ENCODE results near the gene KCNQ1. TPM values are rescaled to one million over a fixed set of nuclear protein-coding genes. Genes with fewer than 3 reads are reported as not detected.

The KCNQ1 gene
- total RNA-seq, 2 donors from 2014 or later = 4.4 to 25.3 TPM

DNA sequence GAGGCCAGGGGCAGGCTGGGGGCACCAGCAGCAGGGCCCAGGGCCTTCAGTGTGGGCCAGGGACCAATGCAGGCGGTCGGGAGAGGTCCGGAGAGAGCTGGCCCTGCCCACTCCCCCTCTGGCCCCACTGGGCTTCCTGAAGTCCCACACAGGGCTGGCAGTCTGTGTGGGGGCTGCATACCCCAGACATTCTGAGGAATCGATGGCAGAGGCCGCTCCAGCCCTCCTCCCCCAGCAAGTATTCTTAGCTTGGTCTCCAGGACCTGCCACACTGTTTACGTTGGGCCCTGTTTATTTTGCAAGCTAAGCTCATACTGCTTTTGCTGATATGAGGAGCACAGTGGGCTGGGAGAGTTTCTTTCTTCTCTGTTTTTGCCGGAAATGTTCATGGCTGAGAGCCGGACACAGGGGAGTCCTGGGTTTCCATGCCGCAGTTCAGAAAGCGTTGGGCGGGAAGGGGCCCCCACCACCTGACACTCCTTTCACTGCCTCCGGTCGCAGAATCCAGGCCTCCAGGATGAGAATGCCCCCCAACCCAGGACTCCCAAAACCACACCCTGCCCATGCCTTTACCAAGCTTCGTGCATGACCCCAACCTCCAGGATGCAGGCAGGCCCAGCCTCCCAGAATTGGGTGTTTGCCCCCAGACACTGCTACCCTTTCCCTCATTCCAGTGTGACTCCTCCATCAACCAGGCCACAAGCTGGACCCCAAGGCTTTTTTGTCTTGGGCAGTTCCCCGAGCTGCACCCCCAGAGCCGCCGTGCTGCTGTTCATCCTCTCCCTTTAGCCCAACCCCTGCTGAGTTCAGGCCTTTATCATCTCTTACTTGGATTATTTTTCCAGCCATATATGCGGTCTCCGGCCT is 336.8 kb downstream of the KCNQ1 start:
- DNase-seq (ENCODE audit: low spot score) (peak; percentile 1), ATAC-seq (ENCODE audit: insufficient number of reproducible peaks, low FRiP score, low read depth) (no peak)
- Histone ChIP-seq H3K9me3 (no peaks in the 10 kb centered on the region), H3K27ac (no peak overlapping the region), H3K4me3 (no peak overlapping the region), H3K27me3 (replicated peaks; ENCODE audit: insufficient read depth) (no peaks in the 10 kb centered on the region), H3K4me1 (ENCODE audit: control insufficient read depth in 1 of 2, low read depth in 2 of 2) (peaks cover 27 to 43% of the 10 kb centered on the region in 2 donors), H3K36me3 (no peaks in the 10 kb centered on the region)
- TF ChIP-seq, protein P1, sequence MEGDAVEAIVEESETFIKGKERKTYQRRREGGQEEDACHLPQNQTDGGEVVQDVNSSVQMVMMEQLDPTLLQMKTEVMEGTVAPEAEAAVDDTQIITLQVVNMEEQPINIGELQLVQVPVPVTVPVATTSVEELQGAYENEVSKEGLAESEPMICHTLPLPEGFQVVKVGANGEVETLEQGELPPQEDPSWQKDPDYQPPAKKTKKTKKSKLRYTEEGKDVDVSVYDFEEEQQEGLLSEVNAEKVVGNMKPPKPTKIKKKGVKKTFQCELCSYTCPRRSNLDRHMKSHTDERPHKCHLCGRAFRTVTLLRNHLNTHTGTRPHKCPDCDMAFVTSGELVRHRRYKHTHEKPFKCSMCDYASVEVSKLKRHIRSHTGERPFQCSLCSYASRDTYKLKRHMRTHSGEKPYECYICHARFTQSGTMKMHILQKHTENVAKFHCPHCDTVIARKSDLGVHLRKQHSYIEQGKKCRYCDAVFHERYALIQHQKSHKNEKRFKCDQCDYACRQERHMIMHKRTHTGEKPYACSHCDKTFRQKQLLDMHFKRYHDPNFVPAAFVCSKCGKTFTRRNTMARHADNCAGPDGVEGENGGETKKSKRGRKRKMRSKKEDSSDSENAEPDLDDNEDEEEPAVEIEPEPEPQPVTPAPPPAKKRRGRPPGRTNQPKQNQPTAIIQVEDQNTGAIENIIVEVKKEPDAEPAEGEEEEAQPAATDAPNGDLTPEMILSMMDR (IDR thresholded peaks at IDR 0.05) = no peak

GRCh38 chr11:2782769-2783168 is 338.0 kb downstream of the KCNQ1 start:
- Histone ChIP-seq H3K4me1 (ENCODE audit: control insufficient read depth in 1 of 2, low read depth in 2 of 2) (peaks cover 22 to 37% of the 10 kb centered on the region in 2 donors), H3K27me3 (replicated peaks; ENCODE audit: insufficient read depth) (no peaks in the 10 kb centered on the region), H3K27ac (no peak overlapping the region), H3K4me3 (no peak overlapping the region), H3K9me3 (no peaks in the 10 kb centered on the region), H3K36me3 (no peaks in the 10 kb centered on the region)
- no peak for DNase-seq (ENCODE audit: low spot score)
- TF ChIP-seq, protein P1 (IDR thresholded peaks at IDR 0.05) = no peak
- ATAC-seq (ENCODE audit: insufficient number of reproducible peaks, low FRiP score, low read depth) = no peak

DNA sequence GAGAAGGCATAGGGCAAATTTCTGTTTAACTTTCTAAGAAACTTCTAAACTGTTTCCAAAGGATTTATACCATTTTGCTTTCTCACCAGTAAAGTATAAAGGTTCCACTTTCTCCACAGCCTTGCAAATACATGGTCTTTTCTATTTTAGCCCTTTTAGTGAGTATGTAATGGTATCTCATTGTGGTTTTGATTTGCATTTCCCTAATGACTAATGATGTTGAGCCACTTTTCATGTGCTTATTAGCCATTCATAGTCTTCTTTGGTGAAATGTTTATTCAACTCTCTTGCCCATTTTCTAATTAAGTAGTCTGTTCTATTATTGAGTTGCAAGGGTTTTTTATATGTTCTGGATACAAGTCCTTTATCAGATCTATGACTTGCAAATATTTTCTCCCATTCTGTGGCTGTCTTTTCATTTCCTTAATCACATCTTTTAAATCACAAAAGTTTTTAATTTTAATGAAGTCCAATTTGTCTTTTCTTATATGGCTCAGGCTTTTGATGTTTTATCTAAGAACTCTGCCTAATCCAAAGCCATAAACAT is 338.8 kb downstream of the KCNQ1 start:
- Histone ChIP-seq H3K36me3 (no peaks in the 10 kb centered on the region), H3K4me3 (no peak overlapping the region), H3K9me3 (no peaks in the 10 kb centered on the region), H3K4me1 (ENCODE audit: control insufficient read depth in 1 of 2, low read depth in 2 of 2) (peaks cover 15 to 29% of the 10 kb centered on the region in 2 donors), H3K27ac (no peak overlapping the region), H3K27me3 (replicated peaks; ENCODE audit: insufficient read depth) (no peaks in the 10 kb centered on the region)
- TF ChIP-seq, protein P1 (IDR thresholded peaks at IDR 0.05) = no peak
- ATAC-seq (ENCODE audit: insufficient number of reproducible peaks, low FRiP score, low read depth) (no peak), DNase-seq (ENCODE audit: low spot score) (no peak)

GRCh38 chr11:2787816-2788167 is 343.0 kb downstream of the KCNQ1 start:
- no peaks in the 10 kb centered on the region for H3K9me3 ChIP-seq
- DNase-seq (ENCODE audit: low spot score) (no peak), ATAC-seq (ENCODE audit: insufficient number of reproducible peaks, low FRiP score, low read depth) (no peak)
- H3K36me3 ChIP-seq = no peaks in the 10 kb centered on the region
- H3K4me1 ChIP-seq (ENCODE audit: control insufficient read depth in 1 of 2, low read depth in 2 of 2) = peaks cover 4 to 16% of the 10 kb centered on the region in 2 donors
- TF ChIP-seq, protein P1 (IDR thresholded peaks at IDR 0.05) = no peak
- no peak overlapping the region for H3K4me3 ChIP-seq
- no peaks in the 10 kb centered on the region for H3K27me3 ChIP-seq (replicated peaks; ENCODE audit: insufficient read depth)
- no peak overlapping the region for H3K27ac ChIP-seq

- TF ChIP-seq, protein P1 (IDR thresholded peaks at IDR 0.05) = no peak
- peaks cover 4 to 16% of the 10 kb centered on the region in 2 donors for H3K4me1 ChIP-seq (ENCODE audit: control insufficient read depth in 1 of 2, low read depth in 2 of 2)
- no peak overlapping the region for H3K27ac ChIP-seq
- no peak overlapping the region for H3K4me3 ChIP-seq
- no peaks in the 10 kb centered on the region for H3K9me3 ChIP-seq
- no peaks in the 10 kb centered on the region for H3K36me3 ChIP-seq
- no peaks in the 10 kb centered on the region for H3K27me3 ChIP-seq (replicated peaks; ENCODE audit: insufficient read depth)
- ATAC-seq (ENCODE audit: insufficient number of reproducible peaks, low FRiP score, low read depth) (no peak), DNase-seq (ENCODE audit: low spot score) (no peak)
Observed at GRCh38 chr11:2788168-2789071, 343.6 kb downstream of the KCNQ1 start.
